Posterior cingulate gyrus (tissue), 11 donors: ENCODE data around the gene CLUH.
A peak's percentile ranks its signal among the peaks of the same experiment; 100 is the strongest.

Source experiments
- DNase-seq, 10 donors: peaks; one replicate each; pipeline versions ENCODE4 v3.0.0 to v3.0.0-alpha.2; 2020 to 2021; ENCODE audit warnings: mixed read lengths in 3 of 10
- intact Hi-C: fragments of 100-400 bp; cut with DNase I; formaldehyde crosslinking; loops from one replicate; pipeline ENCODE4 v1.15.1; 2023

Gene CLUH

DNA sequence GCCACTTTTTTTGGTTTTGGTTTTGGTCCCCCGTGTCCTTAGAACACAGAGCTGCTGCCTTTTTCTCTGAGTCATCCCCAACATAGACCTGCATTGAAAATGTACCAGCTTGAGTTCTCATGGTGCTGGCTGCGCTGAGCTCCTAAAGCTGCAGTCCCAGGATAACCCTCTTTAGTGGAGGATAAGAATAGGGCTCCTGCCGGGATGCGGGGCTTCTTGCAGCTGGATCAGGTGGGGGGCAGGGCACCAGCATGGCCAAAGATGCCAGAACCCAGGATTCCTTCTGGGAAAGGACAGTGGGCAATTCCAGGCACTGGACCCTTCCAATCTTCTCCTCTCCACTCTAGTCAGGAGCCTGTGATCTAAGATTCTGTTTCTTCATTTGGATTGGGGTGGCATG is 8.3 kb upstream of the CLUH start:
- no peak for DNase-seq
- intact Hi-C loops, result loop anchor here (10.0 kb wide), 1 partner anchor 125 kb away; the partner anchor contains the start of gene PAFAH1B1

DNA sequence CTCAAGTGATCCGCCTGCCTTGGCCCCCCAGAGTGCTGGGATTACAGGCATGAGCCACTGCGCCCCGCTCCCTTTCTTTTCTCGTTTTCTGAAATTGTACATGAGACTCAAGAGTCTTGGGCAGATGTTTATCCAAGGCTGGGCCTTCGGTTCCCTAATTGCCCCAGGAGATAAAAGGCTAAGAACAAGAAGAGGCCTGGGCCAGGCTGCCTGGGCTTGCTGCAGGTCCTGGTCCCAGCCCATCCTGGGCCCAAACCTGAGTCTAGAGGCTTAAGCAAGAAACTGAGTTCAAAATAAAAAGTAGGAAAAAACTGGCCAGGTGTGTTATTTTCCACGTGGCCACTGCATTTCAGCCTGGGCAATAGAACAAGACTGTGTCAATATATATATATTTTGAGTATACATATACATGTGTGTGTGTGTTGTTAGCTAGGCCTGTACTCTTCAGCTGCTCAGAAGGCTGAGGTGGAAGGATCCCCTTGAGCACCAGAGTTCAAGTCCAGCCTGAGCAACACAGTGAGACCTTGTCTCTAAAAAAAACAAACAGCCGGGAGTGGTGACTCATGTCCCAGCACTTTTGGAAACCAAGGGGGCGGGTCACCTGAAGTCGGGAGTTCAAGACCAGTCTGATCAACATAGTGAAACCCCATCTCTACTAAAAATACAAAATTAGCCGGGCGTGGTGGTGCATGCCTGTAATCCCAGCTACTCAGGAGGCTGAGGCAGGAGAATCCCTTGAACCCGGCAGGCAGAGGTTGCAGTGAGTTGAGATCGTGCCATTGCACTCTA is 6.8 kb upstream of the CLUH start:
- intact Hi-C loops, result loop anchor here (10.0 kb wide), 1 partner anchor 124 kb away; the partner anchor contains the start of gene PAFAH1B1
- DNase-seq, result no peak

DNA sequence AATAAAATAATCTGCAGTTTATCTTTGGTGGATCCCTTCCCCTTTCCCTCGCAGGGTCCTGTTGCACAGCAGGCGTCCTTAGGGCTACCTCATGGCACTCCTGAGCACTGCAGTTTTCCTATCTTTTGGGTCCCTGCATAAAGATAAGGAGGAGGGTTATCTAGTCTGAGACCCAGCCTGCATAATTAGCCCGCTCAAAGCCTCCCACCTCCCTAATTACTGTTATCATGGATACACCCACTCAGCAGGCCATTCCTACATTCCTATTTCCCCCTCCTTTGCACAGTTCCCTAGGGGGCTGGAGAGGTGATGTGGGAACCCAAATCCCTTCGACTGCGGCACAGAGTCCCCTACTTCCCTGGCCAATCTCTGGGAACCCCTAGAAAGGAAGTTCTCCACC is 5.1 kb upstream of the CLUH start:
- intact Hi-C loops, result loop anchor here (10.0 kb wide), 1 partner anchor 122 kb away; the partner anchor contains the start of gene PAFAH1B1
- no peak for DNase-seq

DNA sequence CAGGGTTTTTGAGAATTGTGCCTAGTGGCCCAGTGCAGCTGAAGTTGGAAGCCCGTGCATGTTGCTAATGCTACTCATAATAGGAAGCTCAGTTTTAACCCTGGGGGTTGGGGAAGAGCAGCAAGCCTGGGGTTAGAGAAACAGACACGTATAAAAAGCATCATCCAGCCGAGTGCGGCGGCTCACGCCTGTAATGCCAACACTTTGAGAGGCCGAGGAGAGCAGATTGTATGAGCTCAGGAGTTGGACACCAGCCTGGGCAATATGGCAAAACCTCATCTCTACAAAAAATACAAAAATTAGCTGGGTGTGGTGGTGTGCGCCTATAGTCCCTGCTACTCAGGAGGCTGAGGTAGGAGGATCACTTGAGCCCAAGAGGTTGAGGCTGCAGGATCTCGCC is 2.3 kb upstream of the CLUH start:
- intact Hi-C loops, result loop anchor here (5.0 to 10.0 kb wide), 2 partner anchors 119 to 322 kb away; partner anchors contain the start of gene PAFAH1B1
- DNase-seq, result no peak

DNA sequence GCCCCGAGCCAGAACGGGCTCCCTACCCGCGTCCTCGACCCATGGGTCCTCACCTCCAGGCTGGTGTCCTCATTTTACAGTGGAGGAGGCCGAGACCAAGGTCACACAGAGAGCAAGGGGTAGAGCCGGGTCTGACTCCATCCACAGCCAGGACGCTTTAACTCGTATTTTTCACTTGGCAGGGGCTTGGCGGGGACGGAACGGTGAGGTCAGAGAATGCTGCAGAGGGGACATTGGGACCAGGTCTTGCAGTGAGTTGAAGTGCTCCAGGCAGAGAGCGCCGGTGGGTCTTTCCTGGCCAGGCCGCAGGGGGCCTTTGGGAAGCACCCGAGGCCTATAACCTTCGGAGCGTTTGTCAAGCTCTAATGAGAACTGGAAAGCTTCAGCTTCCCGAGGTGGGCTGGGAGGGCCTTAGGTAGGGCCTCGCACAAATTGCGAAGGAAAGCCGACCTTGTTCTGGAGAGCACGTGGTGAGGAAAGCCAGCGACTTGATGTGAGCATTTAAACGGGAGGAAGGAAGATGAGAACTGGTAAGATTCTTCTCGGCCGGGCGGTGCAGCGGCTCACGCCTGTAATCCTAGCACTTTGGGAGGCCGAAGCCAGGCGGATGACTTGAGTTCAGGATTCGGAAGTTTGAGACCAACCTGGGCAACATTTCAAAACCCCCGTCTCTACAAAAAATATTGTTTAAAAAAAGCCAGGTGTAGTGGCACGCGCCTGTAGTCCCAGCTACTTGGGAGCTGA is 908 bp upstream of the CLUH start:
- intact Hi-C loops, result loop anchor here (5.0 to 10.0 kb wide), 2 partner anchors 118 to 320 kb away; partner anchors contain the start of gene PAFAH1B1
- peak in 1 of 10 donors; percentile 72 for DNase-seq

DNA sequence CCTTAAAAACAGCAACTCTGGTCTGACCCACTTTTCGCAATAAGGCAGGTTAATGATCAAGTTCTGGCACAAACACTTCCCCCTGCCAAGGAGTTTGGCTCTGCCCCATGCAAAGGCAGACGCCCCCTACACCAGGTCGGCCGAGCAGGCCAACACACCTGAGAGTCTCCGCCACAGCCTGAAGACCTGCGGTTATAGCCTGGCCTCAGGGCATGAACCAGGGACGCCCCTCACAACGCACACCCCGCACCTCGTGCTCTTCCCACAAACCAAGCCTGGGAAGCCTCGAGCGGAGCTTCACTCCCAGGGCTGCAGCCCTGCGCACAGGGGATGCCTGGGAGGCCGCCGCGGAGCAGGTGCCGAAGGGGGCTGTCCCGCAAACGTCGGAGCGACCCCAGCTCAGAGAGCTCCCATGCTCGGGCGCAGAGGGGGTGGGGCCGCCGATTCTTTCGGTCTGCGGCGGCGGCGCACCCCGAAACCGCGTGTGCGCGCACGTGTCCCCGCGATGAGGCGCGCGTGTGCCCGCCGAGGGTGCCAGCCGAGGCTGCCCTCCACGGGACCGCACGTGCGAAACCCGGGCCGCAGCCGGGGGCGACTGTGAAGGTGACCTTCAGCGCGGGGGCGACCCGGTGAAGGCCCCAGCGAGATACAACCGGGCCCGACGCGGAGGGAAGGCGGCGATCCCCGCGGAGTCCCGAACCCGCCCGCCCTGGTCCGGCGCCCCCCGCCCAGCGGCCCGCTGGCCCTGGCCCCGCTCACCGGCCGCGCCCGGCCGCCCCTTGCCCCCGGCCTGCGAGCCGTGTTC is 559 bp downstream of the CLUH start:
- intact Hi-C loops, result loop anchor here (5.0 to 10.0 kb wide), 2 partner anchors 116 to 319 kb away; partner anchors contain the start of gene PAFAH1B1
- peak in 1 of 10 donors; percentile 84 for DNase-seq

DNA sequence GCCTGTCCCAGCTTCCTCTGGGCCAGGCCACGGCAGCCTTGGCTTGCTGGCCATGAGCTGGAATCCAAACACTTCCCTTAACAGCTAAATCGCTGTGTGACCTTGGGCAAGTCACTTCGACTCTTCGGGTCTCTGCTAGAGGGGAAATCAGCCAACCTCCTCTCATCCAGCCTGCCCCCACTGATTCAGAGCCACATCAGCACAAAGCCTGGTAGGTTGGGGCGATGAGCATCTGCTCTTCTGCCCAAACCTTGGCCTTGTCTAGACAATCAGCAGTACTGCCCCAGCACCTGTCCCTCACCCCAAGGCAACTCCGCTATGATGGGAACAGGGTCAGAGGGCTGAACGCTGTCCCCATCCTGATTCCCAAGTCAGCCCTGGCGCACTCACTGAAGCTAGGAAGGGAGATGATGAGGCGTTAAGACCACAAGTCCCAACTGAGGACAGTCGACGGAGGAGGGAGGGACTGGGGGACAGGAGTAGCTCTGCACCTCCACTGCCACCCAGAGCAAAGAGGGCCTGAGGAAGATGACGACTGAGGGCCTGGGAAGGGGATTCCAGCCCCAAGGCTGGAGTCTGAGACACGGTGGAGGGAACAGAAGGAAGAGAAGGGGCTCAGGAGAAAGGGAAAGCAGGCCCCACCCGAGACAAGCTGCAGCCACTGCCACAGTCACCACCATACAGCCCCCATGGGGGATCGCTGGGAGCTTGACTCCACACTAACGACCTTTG is 1.3 kb downstream of the CLUH start:
- intact Hi-C loops, result loop anchor here (5.0 to 10.0 kb wide), 2 partner anchors 115 to 318 kb away; partner anchors contain the start of gene PAFAH1B1
- peak in 1 of 10 donors; percentile 77 for DNase-seq

DNA sequence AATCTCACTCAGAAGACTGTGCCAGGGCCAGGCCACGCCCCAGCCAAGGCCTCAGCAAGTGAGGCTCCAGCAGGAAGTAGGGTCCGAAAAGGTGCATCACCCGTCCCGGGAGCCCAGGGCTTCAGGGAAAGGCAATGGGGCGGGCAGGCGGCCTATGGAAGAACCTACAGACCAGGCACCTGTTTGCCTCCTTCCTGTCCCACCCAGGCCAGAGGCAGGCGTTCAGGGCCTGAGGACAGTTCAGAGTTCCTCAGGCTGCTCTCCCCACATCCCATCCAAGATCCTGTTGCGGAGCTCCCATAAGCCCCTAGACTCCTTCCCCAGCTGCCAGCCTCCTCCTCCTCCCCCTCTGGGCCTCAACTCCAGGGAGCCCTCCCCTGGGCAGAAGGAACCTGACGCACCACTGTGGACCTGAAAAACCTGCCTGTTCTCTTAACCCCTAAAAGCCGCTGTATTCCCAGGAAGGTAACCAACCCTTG is 2.3 kb downstream of the CLUH start:
- DNase-seq, result peak in 1 of 10 donors; percentile 84
- intact Hi-C loops, result no loop called here

DNA sequence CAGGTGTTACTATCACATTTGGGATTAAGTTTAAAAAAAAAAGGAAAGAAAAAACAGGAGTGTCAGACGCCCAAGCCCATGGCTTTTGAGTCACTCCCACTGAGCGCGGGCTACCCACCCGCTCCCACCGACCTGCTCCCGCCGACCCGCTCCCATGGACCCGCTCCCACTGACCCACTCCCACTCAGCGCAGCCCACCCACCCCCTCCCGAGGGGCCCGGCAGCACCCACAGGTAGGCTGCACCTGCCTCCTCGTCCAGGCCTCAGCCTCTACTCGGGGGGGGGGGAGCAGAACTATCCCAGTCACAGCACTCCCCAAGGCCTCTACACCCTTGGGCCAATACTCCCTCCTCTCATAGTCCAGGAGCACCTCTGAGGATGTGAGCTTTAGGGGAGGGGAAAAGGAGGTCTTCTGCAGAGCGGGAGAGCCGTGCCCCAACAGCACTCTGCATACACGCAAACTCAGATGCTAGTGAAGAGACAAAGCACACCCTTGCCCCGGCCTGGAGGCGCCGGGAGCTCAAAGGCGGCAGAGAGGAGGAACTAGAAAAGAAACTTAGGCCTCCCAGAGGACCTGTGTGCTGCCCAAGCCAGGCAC is 2.9 kb downstream of the CLUH start:
- intact Hi-C loops, result no loop called here
- DNase-seq, result peak in 1 of 10 donors; percentile 40

DNA sequence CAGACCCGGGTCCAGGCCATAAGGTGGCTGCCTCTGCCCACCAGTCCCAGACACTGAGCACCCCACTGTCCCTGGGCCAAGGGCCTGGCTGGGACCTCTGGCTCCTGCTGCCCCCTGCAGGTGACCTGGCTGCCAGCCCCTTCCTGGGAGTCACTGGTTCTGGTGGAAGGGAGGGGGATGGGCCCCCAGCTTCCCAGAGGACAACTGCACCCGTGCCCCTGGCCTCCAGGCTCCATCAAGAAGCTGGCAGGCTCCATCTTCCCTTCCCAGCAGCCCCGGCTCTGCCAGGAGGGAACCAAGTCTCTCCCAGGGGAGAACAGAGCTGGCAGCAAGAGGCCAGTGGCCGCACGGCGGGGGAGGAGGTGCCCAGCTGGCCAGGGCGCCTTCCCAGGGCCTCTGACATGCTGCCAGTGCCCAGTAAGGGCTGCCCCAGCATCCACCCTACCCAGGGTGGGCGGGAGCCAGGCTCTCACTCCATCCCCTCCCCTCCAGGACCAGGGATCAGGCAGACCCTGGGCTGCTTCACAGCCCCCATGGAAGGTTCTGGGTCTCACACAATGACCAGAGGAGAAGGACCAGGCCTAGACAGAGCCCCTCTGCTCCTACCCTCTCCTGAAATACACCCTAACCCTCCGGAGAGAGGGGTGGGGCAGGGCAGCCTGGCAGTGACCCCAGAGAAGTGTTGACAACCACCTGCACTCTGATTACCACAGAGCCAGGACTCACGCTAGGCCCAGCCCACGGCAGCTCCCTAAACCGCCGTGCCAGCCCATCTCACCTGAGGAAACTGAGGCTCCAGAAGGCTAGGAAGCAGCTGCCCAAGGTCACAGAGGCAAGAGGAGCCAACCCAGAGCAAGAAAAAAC is 3.6 kb downstream of the CLUH start:
- DNase-seq, result peak in 9 of 10 donors; percentile 30 to 92 (median 62)
- intact Hi-C loops, result no loop called here

DNA sequence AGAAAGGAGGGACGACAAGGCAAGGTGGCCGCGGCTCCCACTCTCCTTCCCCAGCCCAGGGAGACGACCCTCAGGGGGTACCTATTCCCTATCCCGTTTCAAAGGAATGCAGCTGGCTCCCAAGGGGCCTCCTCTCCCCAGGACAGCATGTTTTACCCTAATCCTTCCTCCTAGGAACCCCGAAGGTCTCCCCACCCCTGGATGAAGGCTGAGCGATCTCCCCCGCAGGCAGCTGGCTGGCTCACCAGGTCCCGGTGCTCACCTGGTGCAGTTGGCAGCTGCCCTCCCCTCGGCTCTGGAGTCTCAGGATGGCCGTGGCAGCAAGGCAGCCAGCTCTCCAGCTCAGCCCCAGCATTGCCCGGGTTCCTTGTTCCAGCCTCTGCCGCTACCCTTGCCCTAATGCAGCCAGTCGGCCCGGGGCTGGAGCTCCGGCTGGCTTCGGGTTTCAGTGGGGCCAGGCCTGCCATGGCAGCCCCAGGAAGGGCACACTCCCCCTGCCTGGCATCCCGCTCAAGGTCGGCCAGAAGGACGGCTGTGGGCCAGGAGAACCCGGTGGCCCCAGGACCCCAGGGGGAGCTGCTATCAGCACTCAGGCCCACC is 4.6 kb downstream of the CLUH start:
- intact Hi-C loops, result no loop called here

DNA sequence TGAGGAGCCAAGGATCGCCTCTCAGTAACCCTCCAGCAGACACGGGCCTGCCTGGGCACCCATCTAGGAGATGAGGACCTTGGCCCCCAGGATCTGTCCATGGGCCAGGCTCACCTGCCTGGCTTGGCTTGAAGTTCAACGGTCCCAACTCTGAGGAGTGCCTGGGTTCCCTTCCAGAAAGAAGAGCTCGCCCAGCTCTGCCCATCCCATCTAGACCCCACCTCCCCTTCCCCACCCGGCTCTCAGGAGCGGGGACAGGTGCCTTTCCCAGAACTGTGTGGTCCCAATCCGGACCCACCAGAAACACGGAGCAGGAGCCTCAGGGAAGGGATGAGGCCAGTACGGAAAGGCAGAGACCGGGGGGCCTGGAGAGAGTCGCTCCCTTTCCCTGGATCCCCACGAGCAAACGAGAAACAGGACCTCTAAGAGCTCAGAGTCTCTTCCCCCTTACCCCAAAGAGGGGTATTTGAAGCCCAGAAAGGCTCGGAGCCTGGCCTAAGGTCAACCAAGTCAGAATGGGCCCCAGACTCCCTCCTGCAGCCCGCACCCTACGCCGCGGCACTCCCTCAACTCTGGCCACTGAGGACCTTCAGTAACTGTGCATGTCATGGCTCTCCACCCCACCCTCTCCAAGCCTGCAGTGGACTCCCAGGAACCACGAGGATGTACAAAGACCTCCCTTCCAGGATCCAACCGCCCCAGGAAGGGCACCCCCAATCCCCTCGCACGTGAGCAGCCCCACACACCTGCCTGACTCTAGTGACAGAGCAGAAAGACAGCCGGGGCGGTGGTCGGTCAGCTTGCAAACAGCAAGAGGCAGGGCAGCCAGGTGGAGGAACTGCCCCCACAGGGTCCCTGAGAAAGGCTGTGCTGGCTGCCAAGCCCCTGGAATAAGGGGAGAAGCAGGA is 5.4 kb downstream of the CLUH start:
- intact Hi-C loops, result no loop called here
- peak in 4 of 10 donors; percentile 24 to 63 (median 50) for DNase-seq

More for the DNA sequence above, 4.6 kb downstream of the CLUH start:
- peak in 3 of 10 donors; percentile 59 to 68 (median 67) for DNase-seq

DNA sequence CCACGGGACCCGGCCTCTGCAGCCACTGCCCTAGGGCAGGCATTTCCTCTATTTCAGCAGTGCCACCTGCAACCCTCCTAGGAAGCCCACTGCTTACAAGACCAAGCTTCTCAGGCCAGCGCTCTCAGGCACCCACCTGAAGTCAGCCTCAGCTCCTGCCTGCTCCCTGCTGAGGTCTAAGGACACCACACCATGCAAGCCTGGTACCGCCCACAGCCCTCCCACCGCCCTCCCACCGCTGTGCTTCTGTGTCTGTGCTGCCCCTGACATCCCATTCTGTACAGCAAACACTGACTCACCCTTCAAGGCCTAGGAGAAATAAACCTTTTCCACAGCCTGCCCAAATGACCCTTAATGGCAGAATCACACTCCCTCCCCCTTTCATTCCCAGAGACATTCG is 6.3 kb downstream of the CLUH start:
- intact Hi-C loops, result no loop called here
- peak in 4 of 10 donors; percentile 9 to 68 (median 62) for DNase-seq

DNA sequence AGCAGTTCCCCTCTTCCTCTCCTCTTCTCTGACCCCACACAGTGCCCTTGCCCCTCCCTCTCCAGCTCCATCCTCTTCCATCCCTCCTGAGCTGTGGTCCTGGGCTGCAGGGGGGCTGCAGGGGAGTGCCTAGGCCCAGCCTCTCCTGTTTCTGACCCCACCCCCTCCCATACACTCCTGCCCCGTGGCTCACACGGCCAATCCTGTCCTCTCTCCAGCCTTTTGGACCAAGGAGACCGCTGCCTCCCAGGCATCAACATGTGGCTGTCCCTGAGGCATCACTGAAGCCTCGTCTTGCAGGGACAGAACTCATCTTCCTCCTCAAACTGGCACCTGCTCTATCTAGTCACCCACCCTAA is 6.7 kb downstream of the CLUH start:
- intact Hi-C loops, result no loop called here
- peak in 1 of 10 donors; percentile 8 for DNase-seq

DNA sequence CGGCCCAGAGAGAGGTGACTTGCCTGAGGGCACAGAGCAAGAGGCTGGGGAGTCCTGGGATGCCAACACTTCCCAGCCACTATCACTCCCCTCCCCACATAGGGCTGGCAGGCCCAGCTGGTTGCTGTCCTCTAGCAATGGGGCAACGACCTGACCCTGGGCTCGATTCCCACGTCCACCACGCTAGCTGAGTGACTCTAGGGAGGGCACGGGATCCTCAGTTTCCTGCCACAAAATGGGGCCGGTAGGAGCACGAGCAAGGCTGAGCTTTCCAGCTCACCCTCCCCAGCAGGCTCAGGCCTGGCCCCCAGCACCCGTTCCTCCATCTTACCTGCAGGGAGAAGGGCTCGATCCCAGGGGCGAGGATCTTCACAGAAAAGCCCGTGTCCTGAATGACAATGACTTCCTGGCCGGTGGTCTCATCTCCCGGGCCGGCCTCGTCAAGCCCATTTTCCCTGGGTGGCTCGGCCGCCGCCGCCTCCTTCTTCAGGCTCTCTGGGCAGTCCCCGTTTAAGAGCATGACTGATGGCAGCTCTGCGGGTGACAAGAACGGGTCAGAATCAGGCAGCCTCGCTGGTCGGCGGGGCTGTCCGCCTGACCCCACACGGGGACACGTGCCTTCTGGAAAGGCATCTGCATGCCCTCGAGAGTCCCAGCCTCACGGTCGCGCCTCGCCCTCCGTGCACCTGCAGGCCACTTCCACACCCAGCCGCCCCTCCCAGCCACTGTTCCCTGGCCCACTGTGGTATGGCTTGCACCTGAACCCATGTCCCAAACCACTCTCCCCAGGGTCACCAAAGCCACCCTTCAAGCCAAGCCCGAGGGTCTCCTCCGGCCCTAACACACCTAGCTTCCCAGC is 7.3 kb downstream of the CLUH start:
- intact Hi-C loops, result no loop called here
- peak in 5 of 10 donors; percentile 5 to 84 (median 56) for DNase-seq

DNA sequence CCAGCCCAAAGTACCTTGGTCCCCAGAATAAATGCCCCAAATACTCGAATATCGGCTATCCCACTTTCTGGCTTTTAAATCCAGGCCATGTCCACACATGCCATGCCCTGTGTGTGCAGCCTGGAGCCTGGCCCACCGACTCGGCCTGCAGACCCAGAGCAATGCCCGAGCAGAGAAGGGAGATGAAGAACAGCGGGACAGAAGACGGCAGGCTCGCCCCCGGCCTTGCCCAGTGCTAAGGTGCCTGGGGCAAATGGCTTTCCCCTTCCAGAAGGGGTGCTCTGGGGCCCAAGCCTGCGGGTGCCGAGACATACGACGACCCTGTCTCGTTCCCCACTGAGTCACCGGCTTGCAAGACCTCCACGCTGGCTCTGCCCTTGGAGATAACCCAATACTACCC is 8.0 kb downstream of the CLUH start:
- intact Hi-C loops, result no loop called here
- peak in 4 of 10 donors; percentile 20 to 65 (median 44) for DNase-seq
